GM12873 (cell line): ENCODE data around the gene ATP6V0D1.

Source experiments
- CTCF ChIP-seq: IDR thresholded peaks from 2 replicates; pipeline ENCODE4 v1.5.1; 2012; ENCODE audit warnings: low read depth, mild to moderate bottlenecking, moderate library complexity, low read length, control low read depth; ENCODE audit not compliant: insufficient read depth; ENCODE audit errors: missing control alignments

ATP6V0D1 gene

GRCh38 chr16:67395105-67395457 is 85.9 kb downstream of the ATP6V0D1 start:
- no peak for TF ChIP-seq CTCF

DNA sequence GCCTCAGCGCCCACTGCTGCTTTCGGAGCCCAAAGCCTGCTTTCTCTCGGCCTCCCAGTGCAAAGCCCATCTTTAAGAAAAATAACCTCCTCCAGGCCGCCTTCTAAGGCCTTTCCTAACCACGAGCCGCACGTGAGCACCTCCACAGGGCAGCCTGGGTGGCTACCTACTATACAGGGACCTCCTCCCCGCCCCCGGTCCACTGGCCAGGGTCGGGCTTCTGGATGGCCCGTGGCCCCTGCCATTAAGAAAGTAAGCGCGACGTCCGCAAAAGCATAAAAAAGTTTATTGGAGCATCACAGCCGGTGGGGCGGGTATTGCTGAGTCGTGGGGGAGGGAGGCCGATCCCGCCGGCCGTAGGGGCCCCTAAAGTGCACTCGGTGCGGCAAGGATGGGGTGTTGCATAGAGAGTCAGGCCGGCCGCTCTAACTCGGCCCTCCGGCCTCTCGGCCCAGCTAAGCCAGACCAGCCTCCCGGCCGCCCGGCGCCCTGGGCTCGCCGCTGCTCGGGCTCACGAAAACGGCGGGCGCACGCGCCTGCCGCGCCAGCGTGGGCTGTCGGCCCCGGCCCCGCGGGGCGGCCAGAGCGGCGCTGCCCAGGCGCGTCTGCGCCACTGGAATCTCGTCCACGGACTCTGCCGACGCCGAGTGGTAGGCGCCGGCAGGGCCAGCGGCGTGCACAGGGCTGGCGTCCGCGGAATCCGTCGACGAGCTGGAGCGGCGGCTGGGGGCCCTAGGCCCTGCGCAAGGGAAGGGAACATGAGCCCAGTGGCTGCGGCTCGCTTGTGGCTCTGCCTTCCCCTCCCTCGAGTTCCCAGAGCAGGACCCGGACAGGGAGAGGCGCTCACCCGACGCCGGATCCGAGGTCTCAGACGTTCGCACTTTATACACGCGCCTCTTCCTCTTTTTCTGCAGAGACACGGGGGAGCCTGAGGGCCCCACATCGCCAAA is 86.5 kb downstream of the ATP6V0D1 start:
- no peak for TF ChIP-seq CTCF

- TF ChIP-seq CTCF, result no peak
These were observed 87.2 kb downstream of the ATP6V0D1 start for GRCh38 chr16:67393788-67394154.

- TF ChIP-seq CTCF, result peak; percentile 41
These were observed 87.7 kb downstream of the ATP6V0D1 start, which contains the start of gene TPPP3 for GRCh38 chr16:67393111-67393787. TSS of gene TPPP3 (minus strand) at chr16:67393498. CDS start at chr16:67391111, 2,387 bp downstream.

DNA sequence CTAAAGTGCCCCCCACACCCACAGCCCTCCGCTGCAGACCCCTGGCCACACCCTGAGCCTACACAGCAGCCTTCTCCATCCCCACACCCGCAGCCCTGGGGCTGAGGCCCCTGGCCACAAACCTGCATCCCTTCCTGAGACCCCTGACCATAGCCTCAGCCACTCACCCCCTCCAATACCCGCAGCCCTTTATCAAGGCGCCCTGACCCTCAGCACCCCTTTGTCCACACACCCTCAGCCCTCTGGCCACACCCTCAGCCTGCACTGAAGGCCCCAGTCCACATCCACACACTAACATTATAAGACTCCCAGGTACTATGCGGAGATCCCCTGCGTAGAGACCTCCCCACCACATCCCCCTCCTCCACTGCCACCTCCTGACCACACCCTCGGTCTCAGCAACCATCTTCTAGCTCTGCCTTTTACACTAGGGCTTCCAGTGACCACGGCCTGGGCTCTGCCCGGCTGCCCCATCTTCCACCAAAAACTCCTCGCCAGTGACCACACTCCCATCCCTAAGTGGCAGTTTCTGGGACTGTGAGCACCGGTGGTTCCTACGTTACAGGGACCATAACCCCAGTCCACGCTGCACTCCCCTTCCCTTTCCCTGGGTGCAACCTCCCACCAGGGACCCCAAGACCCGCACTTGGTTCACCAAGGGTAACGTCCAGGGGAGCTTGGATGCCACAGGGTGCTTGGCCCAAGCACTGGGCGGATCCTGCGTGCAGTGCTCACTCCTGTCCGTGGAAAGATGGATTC is 88.5 kb downstream of the ATP6V0D1 start:
- TF ChIP-seq CTCF, result no peak

GRCh38 chr16:67391424-67392300 is 89.3 kb downstream of the ATP6V0D1 start:
- no peak for TF ChIP-seq CTCF
